ENCODE results near the gene TEPSIN.

The TEPSIN gene

DNA sequence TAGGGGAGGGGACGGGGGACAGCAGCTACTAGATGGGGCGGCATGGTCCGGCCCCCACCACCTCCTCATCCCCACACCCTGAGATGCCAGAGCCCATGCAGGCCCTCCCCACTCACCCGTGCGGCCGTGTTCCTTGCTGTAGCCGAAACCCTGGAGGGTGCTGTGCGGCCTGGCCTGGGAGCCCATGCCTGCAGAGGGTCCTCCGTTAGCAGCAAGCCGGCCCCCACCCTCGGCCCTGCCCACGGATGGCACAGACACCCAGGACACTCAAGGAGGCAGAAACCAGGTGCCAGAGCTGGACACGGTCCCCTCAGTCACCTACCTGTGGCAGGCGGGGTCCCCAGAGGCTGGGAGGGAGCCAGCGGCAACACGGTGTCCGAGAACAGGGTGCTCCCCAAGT lies 5.5 kb downstream of the TEPSIN start:
- Histone ChIP-seq H3K4me3 (ENCODE audit: low read depth in 1 of 2, low read length in 2 of 2) (no peak overlapping the region), H3K36me3 (ENCODE audit: insufficient read depth, low read length) (peaks cover 69% of the 10 kb centered on the region), H3K9ac (ENCODE audit: low read depth, low read length) (no peak overlapping the region), H4K20me1 (ENCODE audit: insufficient read depth, low read length) (peaks cover 24% of the 10 kb centered on the region), H3K27ac (ENCODE audit: low read length) (no peak overlapping the region), H3K27me3 (ENCODE audit: insufficient read depth, low read length, poor library complexity) (no peaks in the 10 kb centered on the region), H3K9me3 (ENCODE audit: insufficient read depth, low read length, severe bottlenecking) (no peaks in the 10 kb centered on the region), H2AFZ (ENCODE audit: low read depth, low read length) (no peak overlapping the region), H3K4me2 (ENCODE audit: insufficient read depth, low read length) (no peak overlapping the region), H3K79me2 (ENCODE audit: insufficient read depth, low read length) (peaks cover 35% of the 10 kb centered on the region), H3K4me1 (ENCODE audit: insufficient read depth, low read length) (peaks cover 25% of the 10 kb centered on the region)
- no peak for TF ChIP-seq CTCF (IDR thresholded peaks at IDR 0.05; ENCODE audit: borderline replicate concordance, extremely low read depth, low read length, poor library complexity, severe bottlenecking)
- TF ChIP-seq EZH2 (IDR thresholded peaks at IDR 0.05; ENCODE audit: borderline replicate concordance, low read depth, low read length, severe bottlenecking) = no peak
- ATAC-seq (ENCODE audit: insufficient read depth, low read depth) (no peak), DNase-seq (no peak)

DNA sequence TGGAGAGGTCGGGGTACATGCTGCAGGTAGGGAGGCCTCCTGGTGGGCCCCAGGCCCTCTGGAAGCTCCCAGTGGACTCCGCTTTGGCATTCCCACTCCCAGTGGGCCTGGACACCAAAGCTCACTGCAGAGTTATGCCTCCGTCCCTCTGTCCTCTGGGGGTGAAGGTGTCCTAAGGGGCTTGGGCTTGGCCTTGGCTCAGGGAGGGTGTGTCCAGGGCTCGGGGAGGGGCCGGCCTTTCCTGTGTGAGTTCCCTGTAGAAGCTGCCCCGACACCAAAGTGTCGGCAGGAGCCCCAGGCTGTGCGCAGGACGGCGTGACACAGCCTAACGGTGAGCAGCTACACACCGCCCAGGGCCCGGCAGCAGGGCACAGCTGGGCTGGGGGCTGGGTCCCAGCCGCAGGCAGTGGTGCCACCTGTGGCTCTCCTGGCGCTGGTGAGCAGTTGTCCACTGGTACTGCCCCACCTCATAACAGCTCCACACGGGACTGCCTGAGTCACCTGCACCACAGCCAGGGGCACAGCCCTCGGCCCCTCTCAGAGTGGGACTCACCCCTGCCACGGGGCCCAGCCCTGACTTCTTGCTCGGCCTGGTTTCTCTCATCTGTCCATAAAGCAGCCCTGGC lies 6.1 kb downstream of the TEPSIN start:
- H3K4me3 ChIP-seq (ENCODE audit: low read depth in 1 of 2, low read length in 2 of 2) = no peak overlapping the region
- H3K36me3 ChIP-seq (ENCODE audit: insufficient read depth, low read length) = peaks cover 69% of the 10 kb centered on the region
- ATAC-seq (ENCODE audit: insufficient read depth, low read depth) (no peak), DNase-seq (no peak)
- no peak overlapping the region for H3K9ac ChIP-seq (ENCODE audit: low read depth, low read length)
- no peaks in the 10 kb centered on the region for H3K9me3 ChIP-seq (ENCODE audit: insufficient read depth, low read length, severe bottlenecking)
- TF ChIP-seq EZH2 (IDR thresholded peaks at IDR 0.05; ENCODE audit: borderline replicate concordance, low read depth, low read length, severe bottlenecking) (no peak), CTCF (IDR thresholded peaks at IDR 0.05; ENCODE audit: borderline replicate concordance, extremely low read depth, low read length, poor library complexity, severe bottlenecking) (no peak)
- H3K4me2 ChIP-seq (ENCODE audit: insufficient read depth, low read length) = no peak overlapping the region
- peaks cover 29% of the 10 kb centered on the region for H3K79me2 ChIP-seq (ENCODE audit: insufficient read depth, low read length)
- H3K27ac ChIP-seq (ENCODE audit: low read length) = no peak overlapping the region
- no peak overlapping the region for H2AFZ ChIP-seq (ENCODE audit: low read depth, low read length)
- peaks cover 24% of the 10 kb centered on the region for H4K20me1 ChIP-seq (ENCODE audit: insufficient read depth, low read length)
- no peaks in the 10 kb centered on the region for H3K27me3 ChIP-seq (ENCODE audit: insufficient read depth, low read length, poor library complexity)
- H3K4me1 ChIP-seq (ENCODE audit: insufficient read depth, low read length) = peaks cover 19% of the 10 kb centered on the region

- Histone ChIP-seq H3K9ac (ENCODE audit: low read depth, low read length) (no peak overlapping the region), H3K79me2 (ENCODE audit: insufficient read depth, low read length) (peaks cover 22% of the 10 kb centered on the region), H3K27ac (ENCODE audit: low read length) (no peak overlapping the region), H3K27me3 (ENCODE audit: insufficient read depth, low read length, poor library complexity) (no peaks in the 10 kb centered on the region), H4K20me1 (ENCODE audit: insufficient read depth, low read length) (peaks cover 23% of the 10 kb centered on the region), H3K4me3 (ENCODE audit: low read depth in 1 of 2, low read length in 2 of 2) (no peak overlapping the region), H3K4me2 (ENCODE audit: insufficient read depth, low read length) (no peak overlapping the region), H3K4me1 (ENCODE audit: insufficient read depth, low read length) (peaks cover 11% of the 10 kb centered on the region), H2AFZ (ENCODE audit: low read depth, low read length) (no peak overlapping the region), H3K36me3 (ENCODE audit: insufficient read depth, low read length) (peaks cover 65% of the 10 kb centered on the region), H3K9me3 (ENCODE audit: insufficient read depth, low read length, severe bottlenecking) (no peaks in the 10 kb centered on the region)
- DNase-seq = no peak
- no peak for ATAC-seq (ENCODE audit: insufficient read depth, low read depth)
- TF ChIP-seq EZH2 (IDR thresholded peaks at IDR 0.05; ENCODE audit: borderline replicate concordance, low read depth, low read length, severe bottlenecking) (no peak), CTCF (IDR thresholded peaks at IDR 0.05; ENCODE audit: borderline replicate concordance, extremely low read depth, low read length, poor library complexity, severe bottlenecking) (no peak)
Measured at GRCh38 chr17:81231766-81232581, 6.9 kb downstream of the TEPSIN start.

All from DND-41 (cell line).